Natural killer cell (primary cell): ENCODE results near the gene REX1BD. TPM values are rescaled to one million over a fixed set of nuclear protein-coding genes. Genes with fewer than 3 reads are reported as not detected.

Experiments used
- ATAC-seq, 3 donors: fragments of 150-1000 bp in 2 of 3; fragments of 200-7000 bp in 1 of 3; cut with Tn5 transposase; 1 replicate in 1 of 3; 2 replicates in 2 of 3; pipeline ENCODE4 v1.10.0; 2021; ENCODE audit warnings: mild to moderate bottlenecking in 2 of 3, moderate library complexity in 2 of 3
- DNase-seq, 2 donors: peaks; one replicate each; pipeline versions ENCODE4 v3.0.0 to v3.0.0-alpha.2; 2013 to 2021; ENCODE audit warnings: mixed read lengths in 1 of 2
- H3K27ac ChIP-seq: one replicate; pipeline ENCODE4 v1.5.1; 2013; ENCODE audit warnings: mild to moderate bottlenecking, low read length
- H3K27me3 ChIP-seq: one replicate; pipeline ENCODE4 v1.6.1; 2013; ENCODE audit warnings: low read length; ENCODE audit not compliant: control insufficient read depth, insufficient read depth
- H3K36me3 ChIP-seq: one replicate; pipeline ENCODE4 v1.6.1; 2013; ENCODE audit warnings: low read length; ENCODE audit not compliant: control insufficient read depth, insufficient read depth
- H3K4me1 ChIP-seq: one replicate; pipeline ENCODE4 v1.6.1; 2013; ENCODE audit warnings: low read length; ENCODE audit not compliant: control insufficient read depth, insufficient read depth
- H3K4me3 ChIP-seq: one replicate; pipeline ENCODE4 v1.5.1; 2013; ENCODE audit warnings: low read length
- H3K9me3 ChIP-seq: one replicate; pipeline ENCODE4 v1.6.1; 2013; ENCODE audit warnings: low read length; ENCODE audit not compliant: control insufficient read depth, insufficient read depth
- H3K27ac Mint-ChIP-seq, 2 donors: one replicate each; pipeline ENCODE4 v1.8.0; 2022; ENCODE audit warnings: mild to moderate bottlenecking in 2 of 2, mixed read lengths in 2 of 2, moderate library complexity in 1 of 2
- H3K27me3 Mint-ChIP-seq, 2 donors: one replicate each; pipeline ENCODE4 v1.8.0; 2022; ENCODE audit warnings: low read depth in 2 of 2, mixed read lengths in 2 of 2
- H3K36me3 Mint-ChIP-seq: one replicate; pipeline ENCODE4 v1.8.0; 2022; ENCODE audit warnings: mixed read lengths
- H3K4me1 Mint-ChIP-seq, 2 donors: one replicate each; pipeline ENCODE4 v1.8.0; 2022; ENCODE audit warnings: mixed read lengths in 2 of 2
- H3K4me3 Mint-ChIP-seq: one replicate; pipeline ENCODE4 v1.8.0; 2022; ENCODE audit warnings: mild to moderate bottlenecking, moderate library complexity, mixed read lengths
- H3K9me3 Mint-ChIP-seq, 2 donors: one replicate each; pipeline ENCODE4 v1.8.0; 2022; ENCODE audit warnings: mixed read lengths in 2 of 2
- WGBS: methylation state at CpG from one replicate; pipeline ENCODE4 v1.1.7; 2013; ENCODE audit warnings: missing lambda C conversion rate; ENCODE audit not compliant: insufficient coverage; 5-methylcytosine and 5-hydroxymethylcytosine counted together
- intact Hi-C: fragments of 100-400 bp; cut with micrococcal nuclease; formaldehyde crosslinking; loops from one replicate; pipeline ENCODE4 v1.14.2; 2022
- total RNA-seq, 4 donors: library from RNA; stranded (reverse); fragments of 120-200 nt in 1 of 4; gene quantifications; one replicate each; pipeline versions ENCODE4 v1.2.3 to v1.2.4, GENCODE V29; 2013 to 2022
- TF ChIP-seq, protein P1 (sequence below): fragments of 200-600 bp; IDR thresholded peaks from one replicate; pipeline ENCODE4 v1.8.0; 2022; ENCODE audit warnings: antibody characterized with exemption

REX1BD gene
- total RNA-seq, 3 donors from 2014 or later (not counting 1 experiment from before 2014, with no cell fraction given): 80.6 to 86.9 (median 85.3) TPM

DNA sequence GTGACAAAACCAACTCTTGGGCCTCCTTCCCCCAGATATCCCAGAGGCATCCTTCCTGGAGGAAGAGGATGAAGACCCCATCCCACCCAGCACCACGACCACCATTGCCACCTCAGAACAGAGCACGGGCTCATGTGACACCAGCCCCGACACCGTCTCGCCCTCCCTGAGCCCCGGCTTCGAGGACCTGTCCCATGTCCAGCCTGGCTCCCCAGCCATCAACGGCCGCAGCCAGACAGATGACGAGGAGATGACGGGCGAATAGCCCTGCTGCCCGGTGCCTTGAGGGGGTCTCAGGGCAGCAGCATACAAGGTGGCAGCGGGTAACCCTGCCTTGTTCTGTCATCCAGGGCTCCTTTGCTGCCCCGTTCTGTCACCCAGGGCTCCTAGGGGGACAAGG, 20.2 kb upstream of the REX1BD start:
- Mint-ChIP-seq H3K4me3 (no peak overlapping the region), H3K27me3 (no peaks in the 10 kb centered on the region), H3K4me1 (peaks cover 19 to 21% of the 10 kb centered on the region in 2 donors), H3K36me3 (no peaks in the 10 kb centered on the region), H3K27ac (no peak overlapping the region), H3K9me3 (no peaks in the 10 kb centered on the region)
- Histone ChIP-seq H3K9me3 (no peaks in the 10 kb centered on the region), H3K27me3 (no peaks in the 10 kb centered on the region), H3K4me3 (no peak overlapping the region), H3K27ac (no peak overlapping the region), H3K4me1 (peaks cover 23% of the 10 kb centered on the region), H3K36me3 (peaks cover 56% of the 10 kb centered on the region)
- intact Hi-C loops: no loop called here
- TF ChIP-seq, protein P1, sequence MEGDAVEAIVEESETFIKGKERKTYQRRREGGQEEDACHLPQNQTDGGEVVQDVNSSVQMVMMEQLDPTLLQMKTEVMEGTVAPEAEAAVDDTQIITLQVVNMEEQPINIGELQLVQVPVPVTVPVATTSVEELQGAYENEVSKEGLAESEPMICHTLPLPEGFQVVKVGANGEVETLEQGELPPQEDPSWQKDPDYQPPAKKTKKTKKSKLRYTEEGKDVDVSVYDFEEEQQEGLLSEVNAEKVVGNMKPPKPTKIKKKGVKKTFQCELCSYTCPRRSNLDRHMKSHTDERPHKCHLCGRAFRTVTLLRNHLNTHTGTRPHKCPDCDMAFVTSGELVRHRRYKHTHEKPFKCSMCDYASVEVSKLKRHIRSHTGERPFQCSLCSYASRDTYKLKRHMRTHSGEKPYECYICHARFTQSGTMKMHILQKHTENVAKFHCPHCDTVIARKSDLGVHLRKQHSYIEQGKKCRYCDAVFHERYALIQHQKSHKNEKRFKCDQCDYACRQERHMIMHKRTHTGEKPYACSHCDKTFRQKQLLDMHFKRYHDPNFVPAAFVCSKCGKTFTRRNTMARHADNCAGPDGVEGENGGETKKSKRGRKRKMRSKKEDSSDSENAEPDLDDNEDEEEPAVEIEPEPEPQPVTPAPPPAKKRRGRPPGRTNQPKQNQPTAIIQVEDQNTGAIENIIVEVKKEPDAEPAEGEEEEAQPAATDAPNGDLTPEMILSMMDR: no peak
- DNase-seq (no peak), ATAC-seq (no peak)
- 98% methylated on average over 15 of the region's 15 CpGs for WGBS

DNA sequence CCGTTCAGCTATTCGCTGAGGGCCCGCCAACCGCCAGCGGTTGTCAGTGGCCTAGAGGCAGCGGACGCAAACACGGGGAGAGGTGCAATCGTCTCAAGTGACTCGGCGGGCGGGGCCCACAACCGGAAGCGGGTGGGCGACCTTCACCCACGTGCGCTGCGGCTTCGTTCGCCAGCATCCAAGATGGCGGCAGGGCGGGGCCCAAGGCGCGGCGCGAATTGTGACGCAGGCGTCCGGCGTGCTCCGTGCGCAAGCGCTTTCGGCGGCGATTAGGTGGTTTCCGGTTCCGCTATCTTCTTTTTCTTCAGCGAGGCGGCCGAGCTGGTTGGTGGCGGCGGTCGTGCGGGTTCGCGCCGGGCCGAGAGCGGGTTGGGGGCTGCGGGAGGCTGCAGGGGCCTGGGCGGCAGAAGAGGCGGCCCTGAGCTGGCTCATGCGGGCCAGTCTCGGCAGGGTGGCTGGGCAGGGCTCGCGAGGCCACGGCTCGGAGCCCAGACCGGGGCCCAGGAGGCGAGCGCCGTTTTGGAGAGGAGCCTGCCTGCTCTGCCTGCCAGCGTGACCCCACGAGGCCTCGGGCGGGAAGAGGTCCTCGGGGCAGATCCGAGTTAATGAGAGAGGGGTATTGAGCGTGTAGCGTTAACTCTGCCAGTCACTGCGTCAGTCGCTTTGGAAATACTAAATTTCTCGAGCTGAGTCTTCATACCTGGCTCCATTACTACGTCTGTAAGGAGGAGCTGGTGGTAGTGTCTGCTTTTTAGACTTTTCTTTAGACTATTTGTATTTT, 16.8 kb upstream of the REX1BD start, which contains the start of gene UBA52:
Gene UBA52 (plus strand): TSS at position 294 of the 781 bp plus-strand sequence. CDS start 1,444 bp downstream, outside the sequence.
- no peaks in the 10 kb centered on the region for H3K9me3 Mint-ChIP-seq
- peak within 1 kb of the TSS; percentile 95 to 100 for H3K27ac Mint-ChIP-seq
- peak; percentile 88 to 97 (median 91) for ATAC-seq

DNA sequence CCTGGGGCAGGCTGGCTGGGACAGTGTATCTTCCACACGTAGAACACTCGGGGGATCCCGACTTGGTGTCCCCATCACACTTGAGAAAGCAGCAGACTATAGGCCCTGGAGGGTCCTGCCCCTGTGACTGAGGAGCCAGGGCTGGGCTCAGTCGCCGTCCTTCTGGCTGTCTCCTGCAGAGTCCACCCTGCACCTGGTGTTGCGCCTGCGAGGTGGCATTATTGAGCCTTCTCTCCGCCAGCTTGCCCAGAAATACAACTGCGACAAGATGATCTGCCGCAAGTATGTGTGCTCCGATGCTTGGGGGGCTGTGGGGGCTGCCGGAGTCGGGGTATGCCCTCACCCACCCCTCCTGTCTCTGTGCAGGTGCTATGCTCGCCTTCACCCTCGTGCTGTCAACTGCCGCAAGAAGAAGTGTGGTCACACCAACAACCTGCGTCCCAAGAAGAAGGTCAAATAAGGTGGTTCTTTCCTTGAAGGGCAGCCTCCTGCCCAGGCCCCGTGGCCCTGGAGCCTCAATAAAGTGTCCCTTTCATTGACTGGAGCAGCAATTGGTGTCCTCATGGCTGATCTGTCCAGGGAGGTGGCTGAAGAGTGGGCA, 13.8 kb upstream of the REX1BD start:
- H3K9me3 ChIP-seq: no peaks in the 10 kb centered on the region
- Mint-ChIP-seq H3K4me3 (no peak overlapping the region), H3K27ac (peak overlapping the region in 1 of 2 donors; percentile 16), H3K4me1 (peaks cover 19 to 26% of the 10 kb centered on the region in 2 donors), H3K27me3 (no peaks in the 10 kb centered on the region), H3K36me3 (no peaks in the 10 kb centered on the region), H3K9me3 (no peaks in the 10 kb centered on the region)
- no peak overlapping the region for H3K27ac ChIP-seq
- H3K4me3 ChIP-seq: no peak overlapping the region
- intact Hi-C loops: no loop called here
- peaks cover 27% of the 10 kb centered on the region for H3K36me3 ChIP-seq
- DNase-seq: no peak
- WGBS: 96% methylated on average over 18 of the region's 18 CpGs
- no peak for ATAC-seq
- H3K4me1 ChIP-seq: peaks cover 26% of the 10 kb centered on the region
- no peaks in the 10 kb centered on the region for H3K27me3 ChIP-seq
- TF ChIP-seq, protein P1: no peak

More for the DNA sequence above, 16.8 kb upstream of the REX1BD start, which contains the start of gene UBA52:
- Histone ChIP-seq H3K27me3 (no peaks in the 10 kb centered on the region), H3K27ac (peak within 1 kb of the TSS; percentile 92), H3K4me3 (peak within 1 kb of the TSS; percentile 62), H3K9me3 (no peaks in the 10 kb centered on the region), H3K36me3 (peaks cover 54% of the 10 kb centered on the region), H3K4me1 (peaks cover 26% of the 10 kb centered on the region)
- under 1% methylated on average over 75 of the region's 75 CpGs for WGBS
- intact Hi-C loops: loop anchor here (1.0 to 2.0 kb wide), 3 partner anchors 14 to 49 kb away; partner anchors contain the start of genes ELL, KXD1 and REX1BD
- TF ChIP-seq, protein P1: no peak
- peak; percentile 99 for DNase-seq
- Mint-ChIP-seq H3K4me1 (peaks cover 19 to 26% of the 10 kb centered on the region in 2 donors), H3K27me3 (no peaks in the 10 kb centered on the region), H3K36me3 (no peaks in the 10 kb centered on the region), H3K4me3 (peak within 1 kb of the TSS; percentile 98)
